Panc1 (cell line): ENCODE measurements around the gene LRBA.

ENCODE experiments used
- CTCF ChIP-seq: fragments of 450-650 bp; IDR thresholded peaks from 2 replicates; pipeline ENCODE4 v1.5.1; 2017; ENCODE audit warnings: mild to moderate bottlenecking
- POLR2AphosphoS5 ChIP-seq: IDR thresholded peaks from 2 replicates; pipeline ENCODE4 v1.6.1; 2012; ENCODE audit warnings: mild to moderate bottlenecking, low read depth, low read length, moderate library complexity
- REST ChIP-seq, 2 experiments: IDR thresholded peaks; 2 replicates each; pipeline ENCODE4 v1.6.1; 2011 to 2012; ENCODE audit warnings: low read depth in 2 of 2, control low read depth in 1 of 2, low read length in 1 of 2, mild to moderate bottlenecking in 1 of 2, moderate library complexity in 1 of 2; ENCODE audit not compliant: insufficient read depth in 1 of 2

GRCh38 chr4:150375025-150375424, 640.1 kb downstream of the LRBA start:
- TF ChIP-seq CTCF = no peak
- TF ChIP-seq POLR2AphosphoS5 = no peak
- no peak for TF ChIP-seq REST (IDR thresholded peaks at IDR 0.05; ENCODE audit: insufficient read depth in 1 of 2, low read depth in 2 of 2, low read length in 1 of 2)
